ENCODE data around the gene AKAP4. TPM values are rescaled to one million over a fixed set of nuclear protein-coding genes. Genes with fewer than 3 reads are reported as not detected.

Gene AKAP4, protein sequence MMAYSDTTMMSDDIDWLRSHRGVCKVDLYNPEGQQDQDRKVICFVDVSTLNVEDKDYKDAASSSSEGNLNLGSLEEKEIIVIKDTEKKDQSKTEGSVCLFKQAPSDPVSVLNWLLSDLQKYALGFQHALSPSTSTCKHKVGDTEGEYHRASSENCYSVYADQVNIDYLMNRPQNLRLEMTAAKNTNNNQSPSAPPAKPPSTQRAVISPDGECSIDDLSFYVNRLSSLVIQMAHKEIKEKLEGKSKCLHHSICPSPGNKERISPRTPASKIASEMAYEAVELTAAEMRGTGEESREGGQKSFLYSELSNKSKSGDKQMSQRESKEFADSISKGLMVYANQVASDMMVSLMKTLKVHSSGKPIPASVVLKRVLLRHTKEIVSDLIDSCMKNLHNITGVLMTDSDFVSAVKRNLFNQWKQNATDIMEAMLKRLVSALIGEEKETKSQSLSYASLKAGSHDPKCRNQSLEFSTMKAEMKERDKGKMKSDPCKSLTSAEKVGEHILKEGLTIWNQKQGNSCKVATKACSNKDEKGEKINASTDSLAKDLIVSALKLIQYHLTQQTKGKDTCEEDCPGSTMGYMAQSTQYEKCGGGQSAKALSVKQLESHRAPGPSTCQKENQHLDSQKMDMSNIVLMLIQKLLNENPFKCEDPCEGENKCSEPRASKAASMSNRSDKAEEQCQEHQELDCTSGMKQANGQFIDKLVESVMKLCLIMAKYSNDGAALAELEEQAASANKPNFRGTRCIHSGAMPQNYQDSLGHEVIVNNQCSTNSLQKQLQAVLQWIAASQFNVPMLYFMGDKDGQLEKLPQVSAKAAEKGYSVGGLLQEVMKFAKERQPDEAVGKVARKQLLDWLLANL
- total RNA-seq (2021): not detected in 2 replicates
- long read RNA-seq: 0 reads

DNA sequence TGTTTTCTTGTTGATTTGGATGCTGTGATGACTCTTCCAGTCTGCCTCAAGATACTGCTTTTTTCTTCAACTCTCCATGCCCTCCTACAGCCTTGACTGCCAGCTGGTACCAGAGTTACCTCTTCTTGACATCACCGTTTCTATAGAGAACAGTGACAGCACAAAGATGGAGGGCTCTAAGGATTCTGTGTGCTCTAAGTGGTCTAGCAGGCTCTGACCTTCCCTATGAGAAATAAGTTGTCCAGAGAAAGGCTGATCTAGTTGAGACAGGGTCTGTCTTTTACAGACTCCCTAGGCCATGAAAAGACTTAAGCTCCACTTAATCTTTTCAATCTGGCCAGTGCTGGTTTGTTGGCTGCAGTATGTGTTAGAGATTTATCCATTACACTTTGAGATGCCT lies at the start of gene AKAP4:
Gene AKAP4 (minus strand): TSS at position 101 of the 400 bp plus-strand sequence. CDS start 118 bp downstream, outside the sequence.
- no CpG with 5 or more reads among the region's 1 CpG for WGBS (ENCODE audit: extremely low coverage, insufficient read length, low lambda C conversion rate)
- Histone ChIP-seq H3K27me3 (ENCODE audit: insufficient read depth, low read length) (no peaks in the 10 kb centered on the region), H4K5ac (ENCODE audit: insufficient read length, low read depth, low read length) (no peak within 1 kb of the TSS), H3K56ac (ENCODE audit: insufficient read length, low read depth, low read length) (no peak within 1 kb of the TSS), H3K79me2 (ENCODE audit: insufficient read depth, low read length) (no peaks in the 10 kb centered on the region), H3K9ac (ENCODE audit: extremely low read depth, insufficient read length, low read length) (no peak within 1 kb of the TSS), H3K14ac (ENCODE audit: insufficient read depth, low read length) (no peak within 1 kb of the TSS), H4K8ac (replicated peaks; ENCODE audit: insufficient read length, low read depth, low read length) (no peak within 1 kb of the TSS), H3K18ac (ENCODE audit: insufficient read length, low read depth, low read length) (no peak within 1 kb of the TSS), H2AK5ac (ENCODE audit: insufficient read length, low read length) (peak within 1 kb of the TSS; percentile 65), H3K79me1 (ENCODE audit: insufficient read depth, low read depth, low read length, poor library complexity, severe bottlenecking) (no peaks in the 10 kb centered on the region), H2BK5ac (ENCODE audit: insufficient read length, low read length) (no peak within 1 kb of the TSS), H2BK120ac (ENCODE audit: low read depth, low read length, poor library complexity, severe bottlenecking) (no peak within 1 kb of the TSS), H2BK12ac (ENCODE audit: insufficient read length, low read depth, low read length) (no peak within 1 kb of the TSS), H3K4me2 (ENCODE audit: insufficient read depth, insufficient read length, low read length) (no peak within 1 kb of the TSS), H2BK15ac (ENCODE audit: low read depth, low read length) (no peak within 1 kb of the TSS), H3K23ac (ENCODE audit: insufficient read length, low read depth, low read length) (no peak within 1 kb of the TSS), H3T11ph (ENCODE audit: low read length) (no peak within 1 kb of the TSS), H4K91ac (ENCODE audit: insufficient read length, low read depth, low read length) (no peak within 1 kb of the TSS), H2BK20ac (ENCODE audit: low read depth, low read length, poor library complexity, severe bottlenecking) (no peak within 1 kb of the TSS), H3K27ac (ENCODE audit: insufficient read length, low read depth, low read length) (no peak within 1 kb of the TSS), H3K23me2 (ENCODE audit: insufficient read length, low read depth, low read length, poor library complexity, severe bottlenecking) (no peaks in the 10 kb centered on the region), H3K4ac (ENCODE audit: low read depth, low read length) (no peak within 1 kb of the TSS), H2AFZ (ENCODE audit: low read length) (no peak within 1 kb of the TSS), H4K20me1 (ENCODE audit: control insufficient read depth, insufficient read depth, insufficient read length) (no peaks in the 10 kb centered on the region), H3K9me3 (ENCODE audit: control insufficient read depth, low read depth, low read length) (no peaks in the 10 kb centered on the region), H3K4me1 (ENCODE audit: insufficient read depth, low read length) (no peaks in the 10 kb centered on the region; the same call in 1 of the 2 replicates)
- H3K27me3 Mint-ChIP-seq (ENCODE audit: low read depth): no peaks in the 10 kb centered on the region; the same call in 1 of the 2 replicates
- peaks cover 66% of the 10 kb centered on the region in 2 experiments for H3K9me3 Mint-ChIP-seq
- H3K36me3 Mint-ChIP-seq (ENCODE audit: insufficient read depth in 1 of 3, low read depth in 3 of 3): 0 out of 7 replicates have a peak, but pooled peaks cover 0 to 3% (median 0%) of the 10 kb centered on the region in 3 experiments
- DNase-seq: no peak
- TF ChIP-seq, protein P1, sequence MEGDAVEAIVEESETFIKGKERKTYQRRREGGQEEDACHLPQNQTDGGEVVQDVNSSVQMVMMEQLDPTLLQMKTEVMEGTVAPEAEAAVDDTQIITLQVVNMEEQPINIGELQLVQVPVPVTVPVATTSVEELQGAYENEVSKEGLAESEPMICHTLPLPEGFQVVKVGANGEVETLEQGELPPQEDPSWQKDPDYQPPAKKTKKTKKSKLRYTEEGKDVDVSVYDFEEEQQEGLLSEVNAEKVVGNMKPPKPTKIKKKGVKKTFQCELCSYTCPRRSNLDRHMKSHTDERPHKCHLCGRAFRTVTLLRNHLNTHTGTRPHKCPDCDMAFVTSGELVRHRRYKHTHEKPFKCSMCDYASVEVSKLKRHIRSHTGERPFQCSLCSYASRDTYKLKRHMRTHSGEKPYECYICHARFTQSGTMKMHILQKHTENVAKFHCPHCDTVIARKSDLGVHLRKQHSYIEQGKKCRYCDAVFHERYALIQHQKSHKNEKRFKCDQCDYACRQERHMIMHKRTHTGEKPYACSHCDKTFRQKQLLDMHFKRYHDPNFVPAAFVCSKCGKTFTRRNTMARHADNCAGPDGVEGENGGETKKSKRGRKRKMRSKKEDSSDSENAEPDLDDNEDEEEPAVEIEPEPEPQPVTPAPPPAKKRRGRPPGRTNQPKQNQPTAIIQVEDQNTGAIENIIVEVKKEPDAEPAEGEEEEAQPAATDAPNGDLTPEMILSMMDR (conservative IDR thresholded peaks at IDR 0.05): no peak
- H3K4me3 Mint-ChIP-seq: no peak within 1 kb of the TSS
- peaks cover 3 to 7% of the 10 kb centered on the region in 2 experiments; a peak in 3 of 4 replicates for H3K4me1 Mint-ChIP-seq
- no peak within 1 kb of the TSS for H3K27ac Mint-ChIP-seq

Measured in H9 (cell line).